HepG2 (cell line): Measurements from ENCODE around the gene CLDN5. TPM values are rescaled to one million over a fixed set of nuclear protein-coding genes. Genes with fewer than 3 reads are reported as not detected.

ENCODE experiments used
- ATAC-seq: fragments of 200-7000 bp; cut with Tn5 transposase; 3 replicates; pipeline ENCODE4 v1.9.1; 2020; ENCODE audit warnings: mild to moderate bottlenecking, moderate library complexity
- BruUV-seq: library from RNA; stranded (reverse); fragments of 400-500 nt; replicated peaks from 2 replicates; lab custom pipeline; 2021; lab: Mats Ljungman, UMichigan
- CTCF ChIA-PET: fragments of 300-600 bp; formaldehyde crosslinking; extraction: SDS; loops from one replicate; lab custom pipeline; 2021; ENCODE audit warnings: low total read pairs, inconsistent platforms, low intra/inter-chr PET ratio; lab: Yijun Ruan, JAX
- POLR2A ChIA-PET: fragments of 350-600 bp; sonication (Branson Sonifier 250); formaldehyde crosslinking; loops from one replicate; lab custom pipeline; 2020; ENCODE audit warnings: antibody characterized with exemption, inconsistent platforms; lab: Yijun Ruan, JAX
- DNase-seq: peaks from one replicate; pipeline ENCODE4 v3.0.0-alpha.2; 2015; ENCODE audit warnings: low spot score
- FAIRE-seq: peaks from 3 replicates; lab custom pipeline; 2011; peaks lifted over from hg19 to GRCh38; lab: Jason Lieb, UNC
- H2AFZ ChIP-seq: one replicate; pipeline ENCODE4 v1.6.1; 2011; ENCODE audit warnings: low read length, inconsistent platforms
- H3K27ac ChIP-seq: fragments of 300-600 bp; 3 replicates; pipeline ENCODE4 v1.8.0; 2011; ENCODE audit warnings: mixed run types, mild to moderate bottlenecking, mixed read lengths, low read length, inconsistent platforms; ENCODE audit not compliant: insufficient read depth; ENCODE audit errors: extremely low read length
- H3K27me3 ChIP-seq, 2 experiments: fragments of 200-600 bp in 1 of 2; 2 replicates in 1 of 2; 3 replicates in 1 of 2; pipeline versions ENCODE4 v1.6.0 to v1.8.0; 2011; ENCODE audit warnings: low read length in 2 of 2, mild to moderate bottlenecking in 2 of 2, moderate library complexity in 2 of 2, inconsistent platforms in 1 of 2; ENCODE audit not compliant: insufficient read depth in 2 of 2, control insufficient read depth in 1 of 2
- H3K36me3 ChIP-seq, 2 experiments: fragments of 200-600 bp in 1 of 2; replicated peaks in 1 of 2; 2 replicates in 1 of 2; 3 replicates in 1 of 2; pipeline versions ENCODE4 v1.5.1 to v1.8.0; 2011; ENCODE audit warnings: low read length in 2 of 2, inconsistent platforms in 1 of 2; ENCODE audit not compliant: insufficient read depth in 2 of 2, control insufficient read depth in 1 of 2
- H3K4me1 ChIP-seq: 2 replicates; pipeline ENCODE4 v1.5.1; 2012; ENCODE audit warnings: low read length, inconsistent platforms; ENCODE audit not compliant: insufficient read depth
- H3K4me2 ChIP-seq: 2 replicates; pipeline ENCODE4 v1.6.0; 2011; ENCODE audit warnings: low read depth, low read length, inconsistent platforms
- H3K4me3 ChIP-seq, 3 experiments: fragments of 200-600 bp in 1 of 3; sonication (generic), shearing (Covaris generic) in 1 of 3; replicated peaks in 1 of 3; 2 replicates each; pipeline ENCODE4 v1.5.1; 2011 to 2016; ENCODE audit warnings: low read length in 3 of 3, inconsistent platforms in 2 of 3, low read depth in 2 of 3, mild to moderate bottlenecking in 2 of 3, control low read depth in 1 of 3, mixed read lengths in 1 of 3; ENCODE audit not compliant: insufficient read depth in 1 of 3
- H3K79me2 ChIP-seq: one replicate; pipeline ENCODE4 v1.6.1; 2011; ENCODE audit warnings: low read length, inconsistent platforms; ENCODE audit not compliant: insufficient read depth
- H3K9ac ChIP-seq: 2 replicates; pipeline ENCODE4 v1.6.0; 2011; ENCODE audit warnings: mild to moderate bottlenecking, low read depth, low read length, inconsistent platforms; ENCODE audit not compliant: insufficient read depth
- H3K9me3 ChIP-seq: 2 replicates; pipeline ENCODE4 v1.5.1; 2012; ENCODE audit warnings: mild to moderate bottlenecking, low read length
- H4K20me1 ChIP-seq: 2 replicates; pipeline ENCODE4 v1.6.0; 2011; ENCODE audit warnings: inconsistent platforms, mild to moderate bottlenecking, low read length, moderate library complexity; ENCODE audit not compliant: insufficient read depth
- ARNT ChIP-seq: fragments of 450-650 bp; IDR thresholded peaks from 2 replicates; pipeline ENCODE4 v1.6.1; 2017
- ATF7-NPFF ChIP-seq: sonication (generic); formaldehyde crosslinking; IDR thresholded peaks from 2 replicates; pipeline ENCODE4 v1.8.1; 2023; ENCODE audit warnings: mild to moderate bottlenecking, low read depth, missing genetic modification reagents, moderate library complexity
- BRF2 ChIP-seq: sonication (generic); formaldehyde crosslinking; IDR thresholded peaks from 2 replicates; pipeline ENCODE4 v1.8.1; 2022; ENCODE audit warnings: mild to moderate bottlenecking, missing genetic modification reagents
- FOXO4 ChIP-seq: sonication (generic); formaldehyde crosslinking; conservative IDR thresholded peaks from 2 replicates; pipeline ENCODE4 v1.8.1; 2023; ENCODE audit warnings: missing genetic modification reagents
- FOXP4 ChIP-seq: sonication (generic); formaldehyde crosslinking; IDR thresholded peaks from 2 replicates; pipeline ENCODE4 v1.4.0; 2020; ENCODE audit warnings: missing genetic modification reagents
- LCORL ChIP-seq, 2 experiments: fragments of 450-650 bp in 1 of 2; sonication (generic) in 1 of 2; formaldehyde crosslinking in 1 of 2; IDR thresholded peaks; 2 replicates each; pipeline versions ENCODE4 v1.5.0 to v1.6.1; 2017 to 2020; ENCODE audit warnings: antibody characterized with exemption in 1 of 2, missing genetic modification reagents in 1 of 2
- MAZ ChIP-seq, 2 experiments: sonication (generic) in 1 of 2; formaldehyde crosslinking in 1 of 2; IDR thresholded peaks; 2 replicates each; pipeline versions ENCODE4 v1.5.0 to v1.6.1; 2012 to 2020; ENCODE audit warnings: low read depth in 2 of 2, mild to moderate bottlenecking in 2 of 2, borderline replicate concordance in 1 of 2, improper control_type of control experiment in 1 of 2, low read length in 1 of 2, missing genetic modification reagents in 1 of 2, moderate library complexity in 1 of 2
- MZF1 ChIP-seq: sonication (generic); formaldehyde crosslinking; IDR thresholded peaks from 2 replicates; pipeline ENCODE4 v1.8.1; 2023; ENCODE audit warnings: mild to moderate bottlenecking, missing genetic modification reagents, borderline replicate concordance
- RBM39 ChIP-seq: fragments of 200-400 bp; formaldehyde crosslinking; IDR thresholded peaks from one replicate; pipeline ENCODE4 v1.6.1; 2018; ENCODE audit warnings: antibody characterized with exemption, mild to moderate bottlenecking, low read depth, low read length; ENCODE audit not compliant: poor library complexity, severe bottlenecking
- SNAPC2 ChIP-seq: sonication (generic); formaldehyde crosslinking; IDR thresholded peaks from 2 replicates; pipeline ENCODE4 v1.8.1; 2022; ENCODE audit warnings: mild to moderate bottlenecking, missing genetic modification reagents
- ZNF296 ChIP-seq: sonication (generic); formaldehyde crosslinking; conservative IDR thresholded peaks from 2 replicates; pipeline ENCODE4 v1.5.0; 2020; ENCODE audit warnings: mild to moderate bottlenecking, missing genetic modification reagents
- ZNF510 ChIP-seq: sonication (generic); formaldehyde crosslinking; IDR thresholded peaks from 2 replicates; pipeline ENCODE4 v1.4.0; 2020; ENCODE audit warnings: low read depth, mild to moderate bottlenecking, missing genetic modification reagents
- ZNF547 ChIP-seq: sonication (generic); formaldehyde crosslinking; IDR thresholded peaks from 2 replicates; pipeline ENCODE4 v1.5.1; 2020; ENCODE audit warnings: mild to moderate bottlenecking, missing genetic modification reagents
- ZNF672 ChIP-seq: sonication (generic); formaldehyde crosslinking; IDR thresholded peaks from 2 replicates; pipeline ENCODE4 v1.8.1; 2022; ENCODE audit warnings: missing genetic modification reagents
- ZNF703 ChIP-seq: sonication (generic); formaldehyde crosslinking; IDR thresholded peaks from 2 replicates; pipeline ENCODE4 v1.5.1; 2020; ENCODE audit warnings: missing genetic modification reagents, mild to moderate bottlenecking, moderate library complexity, borderline replicate concordance
- ZNF768 ChIP-seq: sonication (generic); formaldehyde crosslinking; IDR thresholded peaks from 2 replicates; pipeline ENCODE4 v1.4.0; 2020; ENCODE audit warnings: missing genetic modification reagents
- WGBS: methylation state at CpG from one replicate; pipeline ENCODE4 v1.1.6; 2017; ENCODE audit warnings: low lambda C conversion rate; 5-methylcytosine and 5-hydroxymethylcytosine counted together
- in situ Hi-C: cut with HindIII; loops from 2 replicates; pipeline ENCODE4 v1.10.0; 2017; ENCODE audit warnings: low pct_unique_long_range_greater_than_20kb; ENCODE audit not compliant: extremely low pct_ligation_motif_present
- intact Hi-C: fragments of 100-400 bp; cut with micrococcal nuclease; formaldehyde crosslinking; loops from one replicate; pipeline ENCODE4 v1.10.0; 2022; ENCODE audit not compliant: unreplicated experiment
- polyA plus RNA-seq, 8 experiments: library from polyadenylated mRNA; depleted of rRNA in 3 of 8; stranded (reverse) in 7 of 8; unstranded in 1 of 8; fragments of >200 nt; fragmentation: Illumina TruSeq in 4 of 8; extraction: Trizol in 4 of 8; gene quantifications; 2 replicates each; pipeline versions ENCODE4 v1.2.1 to v1.2.3, GENCODE V29; 2011 to 2016; ENCODE audit warnings: low read depth in 4 of 8, missing spikeins in 1 of 8, mixed read lengths in 1 of 8; ENCODE audit not compliant: insufficient read depth in 1 of 8
- total RNA-seq, 5 experiments: library from RNA; depleted of rRNA; stranded (reverse); fragments of >200 nt; fragmentation: Illumina TruSeq; extraction: Trizol; gene quantifications; 2 replicates each; pipeline ENCODE4 v1.2.3, GENCODE V29; 2016; ENCODE audit warnings: low read depth in 1 of 5

Gene CLDN5
- total and polyA plus RNA-seq, 2 of the 13 experiments (the other 11 are each of a cell fraction or from before 2014, with no cell fraction given), result not detected

- TF ChIP-seq ATF7-NPFF (CRISPR knock-in tag), result peak; percentile 8; the same call in 1 of the 2 replicates
- TF ChIP-seq MAZ (IDR thresholded peaks at IDR 0.05; ENCODE audit: borderline replicate concordance, low read depth, low read length), result no peak
- 0 out of 2 replicates have a peak, but pooled peaks have one; percentile 2 for TF ChIP-seq MAZ (CRISPR knock-in tag; IDR thresholded peaks at IDR 0.05; ENCODE audit: low read depth)
- 0 out of 2 replicates have a peak, but pooled peaks have one; percentile 85 for TF ChIP-seq FOXO4
- TF ChIP-seq FOXP4 (CRISPR knock-in tag), result no peak
- no peak for TF ChIP-seq ZNF703 (CRISPR knock-in tag)
Measured at GRCh38 chr22:19480173-19480568, 44.0 kb downstream of the CLDN5 start (continued).

GRCh38 chr22:19479355-19480172 lies 44.6 kb downstream of the CLDN5 start, which contains the start of gene CDC45:
CDC45 (plus strand) TSS chr22:19479920; CDS start chr22:19479969, 49 bp downstream.
- H3K79me2 ChIP-seq, result peaks cover 46% of the 10 kb centered on the region
- intact Hi-C loops, result loop anchor here (2.0 to 10.0 kb wide), 4 partner anchors 33 to 175 kb away; partner anchors contain the start of genes C22orf39 and HIRA
- no TSS peak for BruUV-seq
- TF ChIP-seq MZF1 (no peak), ZNF547 (CRISPR knock-in tag) (peak; percentile 69; the same call in 1 of the 2 replicates), BRF2 (CRISPR knock-in tag) (peak; percentile 57; the same call in 1 of the 2 replicates), ARNT (no peak), LCORL (IDR thresholded peaks at IDR 0.05) (no peak), LCORL (CRISPR knock-in tag; IDR thresholded peaks at IDR 0.05) (no peak), RBM39 (peak; percentile 36), ZNF510 (CRISPR knock-in tag) (0 out of 2 replicates have a peak, but pooled peaks have one; percentile 88), ZNF768 (CRISPR knock-in tag) (0 out of 2 replicates have a peak, but pooled peaks have one; percentile 20), SNAPC2 (0 out of 2 replicates have a peak, but pooled peaks have one; percentile 22), ZNF296 (CRISPR knock-in tag) (no peak), ZNF672 (CRISPR knock-in tag) (no peak)

More at GRCh38 chr22:19479355-19480172, 44.6 kb downstream of the CLDN5 start, which contains the start of gene CDC45:
- ChIA-PET POLR2A (interaction anchor here (0.7 to 2.1 kb wide), 5 partner anchors 32 to 358 kb away, joined by 3 to 12 read pairs (median 6); partner anchors contain the start of genes C22orf39, ESS2, HIRA and MRPL40), CTCF (no interaction called here)
- in situ Hi-C loops, result loop anchor here (5.0 to 10.0 kb wide), 3 partner anchors 65 to 185 kb away; partner anchors contain the start of gene CLTCL1
- DNase-seq, result peak; percentile 97
- peak within 1 kb of the TSS; percentile 83 for H3K4me2 ChIP-seq
- peak within 1 kb of the TSS; percentile 99 for H2AFZ ChIP-seq
- H3K4me3 ChIP-seq, result peak within 1 kb of the TSS; percentile 71 to 98 (median 97)
- under 1% methylated on average over 33 of the region's 50 CpGs for WGBS
- H3K9ac ChIP-seq, result peak within 1 kb of the TSS; percentile 97
- H3K9me3 ChIP-seq, result no peaks in the 10 kb centered on the region
- peak within 1 kb of the TSS; percentile 97 for H3K27ac ChIP-seq
- no peaks in the 10 kb centered on the region; a peak in 1 of 5 replicates for H3K27me3 ChIP-seq
- peaks cover 13% of the 10 kb centered on the region; the same call in 1 of the 2 replicates for H4K20me1 ChIP-seq
- FAIRE-seq, result peak; percentile 96
- H3K4me1 ChIP-seq, result peaks cover 26% of the 10 kb centered on the region
- peak; percentile 94 for ATAC-seq
- H3K36me3 ChIP-seq, result peaks cover 7 to 21% of the 10 kb centered on the region in 2 experiments
